Measurements from ENCODE around the gene LBR. TPM values are rescaled to one million over a fixed set of nuclear protein-coding genes. Genes with fewer than 3 reads are reported as not detected.

LBR gene
- total RNA-seq = 10 to 100 TPM; 18.3 to 31.6 (median 19.9) TPM
- 10 to 100 TPM; 12.3 to 17.0 TPM for polyA plus RNA-seq

DNA sequence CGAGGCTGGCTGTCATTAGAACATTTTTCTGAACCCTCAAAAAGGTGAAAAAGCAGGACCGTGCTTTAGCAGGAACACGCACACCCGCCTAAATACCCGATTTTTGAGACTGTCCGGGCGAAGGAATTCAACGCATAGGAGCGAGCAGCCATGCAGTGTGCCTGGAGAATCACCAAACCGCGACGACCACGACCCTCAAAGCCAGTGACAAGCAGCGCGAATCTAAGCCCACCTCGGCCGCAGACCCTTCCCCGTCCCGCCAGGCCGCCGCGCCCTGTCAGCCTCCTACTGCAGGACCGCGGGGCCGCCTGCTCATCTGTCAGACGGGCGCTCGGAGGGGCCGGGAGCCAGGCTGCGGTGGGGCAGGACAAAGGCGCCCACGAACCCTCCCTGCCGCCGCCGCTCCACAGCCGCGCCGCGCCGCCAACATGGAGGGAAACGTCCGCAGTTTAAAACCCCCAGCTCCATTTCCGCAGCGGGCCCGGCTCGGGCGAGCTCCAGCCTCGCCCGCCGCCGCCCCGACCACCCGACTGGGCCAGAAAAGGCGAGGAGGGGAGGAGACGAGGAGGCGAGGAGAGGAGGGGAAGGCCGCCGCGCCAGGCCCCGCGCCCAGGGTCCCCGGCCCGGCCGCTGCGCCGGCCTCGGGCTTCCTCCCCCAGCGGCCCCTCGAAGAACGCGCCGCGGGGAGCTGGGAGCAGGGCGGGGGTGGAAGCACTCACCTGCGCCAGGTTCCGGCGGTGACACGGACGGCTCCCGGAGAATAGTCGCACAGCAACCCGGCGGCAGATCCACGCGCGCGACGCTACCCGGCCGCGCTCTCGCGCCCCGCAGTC, at the start of gene LBR:
TSS of gene LBR (minus strand) at position 804 of the 833 bp plus-strand sequence. CDS start 3,963 bp downstream, outside the sequence.
- DNase-seq (peak in 5 of 6 donors; percentile 29 to 77 (median 48)), ATAC-seq (peak; percentile 16 to 40 (median 29)), FAIRE-seq (no peak)
- Histone ChIP-seq H3K27me3 (no peaks in the 10 kb centered on the region), H3K36me3 (no peaks in the 10 kb centered on the region), H3K4me1 (peaks cover 16 to 29% (median 24%) of the 10 kb centered on the region in 3 donors), H3K27ac (peak within 1 kb of the TSS; percentile 86 to 93 (median 92)), H3K9me3 (no peaks in the 10 kb centered on the region), H3K4me3 (peak within 1 kb of the TSS; percentile 70 to 97 (median 84))
- intact Hi-C loops (cut with DNase I) = no loop called here
- WGBS, 2 donors = 0 to 1% methylated on average over 56 to 94 of the region's 94 CpGs
- TF ChIP-seq, protein P1, sequence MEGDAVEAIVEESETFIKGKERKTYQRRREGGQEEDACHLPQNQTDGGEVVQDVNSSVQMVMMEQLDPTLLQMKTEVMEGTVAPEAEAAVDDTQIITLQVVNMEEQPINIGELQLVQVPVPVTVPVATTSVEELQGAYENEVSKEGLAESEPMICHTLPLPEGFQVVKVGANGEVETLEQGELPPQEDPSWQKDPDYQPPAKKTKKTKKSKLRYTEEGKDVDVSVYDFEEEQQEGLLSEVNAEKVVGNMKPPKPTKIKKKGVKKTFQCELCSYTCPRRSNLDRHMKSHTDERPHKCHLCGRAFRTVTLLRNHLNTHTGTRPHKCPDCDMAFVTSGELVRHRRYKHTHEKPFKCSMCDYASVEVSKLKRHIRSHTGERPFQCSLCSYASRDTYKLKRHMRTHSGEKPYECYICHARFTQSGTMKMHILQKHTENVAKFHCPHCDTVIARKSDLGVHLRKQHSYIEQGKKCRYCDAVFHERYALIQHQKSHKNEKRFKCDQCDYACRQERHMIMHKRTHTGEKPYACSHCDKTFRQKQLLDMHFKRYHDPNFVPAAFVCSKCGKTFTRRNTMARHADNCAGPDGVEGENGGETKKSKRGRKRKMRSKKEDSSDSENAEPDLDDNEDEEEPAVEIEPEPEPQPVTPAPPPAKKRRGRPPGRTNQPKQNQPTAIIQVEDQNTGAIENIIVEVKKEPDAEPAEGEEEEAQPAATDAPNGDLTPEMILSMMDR (IDR thresholded peaks at IDR 0.05) = no peak

DNA sequence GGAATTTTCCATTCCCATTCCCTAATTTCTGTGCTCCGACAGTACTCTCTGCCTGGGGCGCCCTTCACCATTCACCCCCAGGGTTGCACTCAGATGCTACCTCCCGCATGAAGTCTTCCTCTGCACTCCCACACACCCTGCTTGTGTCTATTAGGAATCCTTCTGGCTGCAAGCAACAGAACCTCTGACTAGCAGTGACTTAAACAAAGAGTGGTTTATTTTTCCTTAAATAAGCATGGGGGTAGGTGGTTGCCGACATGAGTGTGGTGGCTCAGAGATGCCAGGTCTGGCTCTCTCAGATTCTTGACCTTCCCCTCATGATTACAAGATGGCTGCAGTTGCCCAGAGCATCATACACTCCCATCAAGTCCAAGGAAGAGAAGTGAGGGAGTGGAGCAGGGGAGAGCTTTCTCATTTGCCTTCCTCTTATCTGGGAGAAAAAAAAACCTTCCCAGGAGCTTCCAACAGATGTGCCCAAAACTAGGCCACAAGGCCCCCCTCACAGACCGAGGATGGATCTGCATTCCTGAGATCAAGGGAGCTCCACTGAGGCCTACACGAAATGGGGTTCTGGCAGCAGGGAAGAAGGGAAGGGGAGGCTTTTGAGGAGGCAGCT, 49.6 kb upstream of the LBR start:
- Histone ChIP-seq H3K27me3 (no peaks in the 10 kb centered on the region), H3K36me3 (no peaks in the 10 kb centered on the region), H3K4me1 (peaks cover 0 to 4% (median 0%) of the 10 kb centered on the region in 3 donors), H3K4me3 (no peak overlapping the region), H3K27ac (no peak overlapping the region), H3K9me3 (no peaks in the 10 kb centered on the region)
- ATAC-seq = no peak
- peak in 1 of 6 donors; percentile 3 for DNase-seq
- no peak for FAIRE-seq
- intact Hi-C loops (cut with DNase I) = loop anchor here (5.0 to 10.0 kb wide), 5 partner anchors 297 to 500 kb away; partner anchors contain the start of gene SRP9 (in 1 of the 3)
- TF ChIP-seq, protein P1 (IDR thresholded peaks at IDR 0.05) = no peak
- WGBS, 2 donors = 85 to 92% methylated on average over 6 of the region's 6 CpGs

DNA sequence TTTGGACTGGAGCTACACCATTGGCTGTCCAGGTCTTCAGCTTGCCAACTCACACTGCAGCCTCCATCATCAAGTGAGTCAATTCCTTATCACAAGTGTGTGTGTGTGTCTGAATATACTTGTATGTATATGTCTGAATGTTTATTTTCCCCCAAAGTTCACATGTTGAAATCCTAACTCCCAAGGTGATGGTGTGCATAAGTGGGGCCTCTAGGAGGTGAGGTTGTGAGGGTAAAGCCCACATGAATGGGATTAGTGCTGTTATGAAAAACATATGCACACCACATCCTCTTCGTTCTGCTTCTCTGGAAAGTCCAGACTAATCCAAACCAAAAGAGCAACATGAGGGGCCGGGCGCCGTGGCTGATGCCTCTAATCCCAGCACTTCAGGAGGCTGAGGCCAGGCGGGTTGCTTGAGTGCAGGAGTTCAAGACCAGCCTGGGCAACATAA, 48.7 kb upstream of the LBR start:
- DNase-seq = peak in 1 of 6 donors; percentile 3
- intact Hi-C loops (cut with DNase I) = loop anchor here (5.0 to 10.0 kb wide), 5 partner anchors 298 to 501 kb away; partner anchors contain the start of gene SRP9 (in 1 of the 3)
- H3K4me1 ChIP-seq = peaks cover 0 to 4% (median 0%) of the 10 kb centered on the region in 3 donors
- 69 to 74% methylated on average over 5 of the region's 5 CpGs for WGBS, 2 donors
- no peaks in the 10 kb centered on the region for H3K27me3 ChIP-seq
- H3K36me3 ChIP-seq = no peaks in the 10 kb centered on the region
- TF ChIP-seq, protein P1 (IDR thresholded peaks at IDR 0.05) = no peak
- no peak for FAIRE-seq
- no peak overlapping the region for H3K27ac ChIP-seq
- no peak overlapping the region for H3K4me3 ChIP-seq
- no peak for ATAC-seq
- no peaks in the 10 kb centered on the region for H3K9me3 ChIP-seq

DNA sequence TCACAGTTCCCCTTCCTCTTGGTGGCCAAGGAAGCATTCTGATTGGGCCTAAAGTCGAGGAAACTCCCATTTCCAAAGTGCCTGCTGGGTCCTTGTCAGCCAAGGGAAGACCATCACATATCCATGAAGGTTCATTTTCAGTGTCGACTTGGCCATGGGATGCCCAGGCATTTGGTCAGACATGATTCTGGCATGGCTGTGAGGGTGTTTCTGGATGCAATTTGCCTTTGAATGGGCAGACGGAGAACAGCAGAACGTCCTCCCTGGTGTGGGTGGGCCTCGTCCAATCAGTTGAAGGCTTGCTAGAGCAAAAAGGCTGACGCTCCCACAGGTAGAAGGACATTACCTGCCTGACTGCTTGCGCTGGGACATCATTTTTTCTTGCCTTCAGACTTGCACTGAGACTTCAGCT, 48.3 kb upstream of the LBR start:
- WGBS, 2 donors = 81 to 85% methylated on average over 7 of the region's 7 CpGs
- Histone ChIP-seq H3K27me3 (no peaks in the 10 kb centered on the region), H3K4me1 (peaks cover 0 to 1% (median 0%) of the 10 kb centered on the region in 3 donors), H3K9me3 (no peaks in the 10 kb centered on the region), H3K36me3 (no peaks in the 10 kb centered on the region), H3K4me3 (no peak overlapping the region), H3K27ac (no peak overlapping the region)
- TF ChIP-seq, protein P1 (IDR thresholded peaks at IDR 0.05) = no peak
- intact Hi-C loops (cut with DNase I) = loop anchor here (5.0 to 10.0 kb wide), 5 partner anchors 299 to 501 kb away; partner anchors contain the start of gene SRP9 (in 1 of the 3)
- FAIRE-seq = no peak
- no peak for ATAC-seq
- DNase-seq = peak in 2 of 6 donors; percentile 6 to 10

All from pancreas (tissue), 10 donors.